Keratinocyte (primary cell): ENCODE data around the gene MYL12A. TPM values are rescaled to one million over a fixed set of nuclear protein-coding genes. Genes with fewer than 3 reads are reported as not detected.
A peak's percentile ranks its signal among the peaks of the same experiment; 100 is the strongest.

ENCODE experiments used
- DNase-seq: peaks from one replicate; pipeline ENCODE4 v3.0.0-alpha.2; 2011; ENCODE audit warnings: low read depth, missing footprints, low spot score
- FAIRE-seq: peaks from 2 replicates; lab custom pipeline; 2011; peaks lifted over from hg19 to GRCh38; lab: Jason Lieb, UNC
- H2AFZ ChIP-seq: 2 replicates; pipeline ENCODE4 v1.6.0; 2012; ENCODE audit warnings: low read length, control low read depth, inconsistent platforms; ENCODE audit not compliant: control insufficient read depth
- H3K27ac ChIP-seq: 2 replicates; pipeline ENCODE4 v1.5.1; 2011; ENCODE audit warnings: low read length; ENCODE audit not compliant: control insufficient read depth, insufficient read depth
- H3K27me3 ChIP-seq: 3 replicates; pipeline ENCODE4 v1.6.0; 2011; ENCODE audit warnings: low read length; ENCODE audit not compliant: control insufficient read depth, insufficient read depth; ENCODE audit errors: extremely low read depth
- H3K36me3 ChIP-seq, 2 experiments: 2 replicates in 1 of 2; 3 replicates in 1 of 2; pipeline ENCODE4 v1.5.1; 2011; ENCODE audit warnings: low read length in 2 of 2, mild to moderate bottlenecking in 1 of 2; ENCODE audit not compliant: control insufficient read depth in 2 of 2, insufficient read depth in 2 of 2; ENCODE audit errors: extremely low read depth in 1 of 2
- H3K4me1 ChIP-seq: 3 replicates; pipeline ENCODE4 v1.5.1; 2011; ENCODE audit warnings: low read length; ENCODE audit not compliant: control insufficient read depth, insufficient read depth; ENCODE audit errors: extremely low read depth
- H3K4me2 ChIP-seq: 3 replicates; pipeline ENCODE4 v1.6.0; 2011; ENCODE audit warnings: low read depth, low read length; ENCODE audit not compliant: control insufficient read depth, insufficient read depth; ENCODE audit errors: extremely low read depth
- H3K4me3 ChIP-seq, 3 experiments: fragments of 200-600 bp in 1 of 3; sonication (generic) in 1 of 3; 2 replicates in 2 of 3; 3 replicates in 1 of 3; pipeline ENCODE4 v1.5.1; 2011 to 2016; ENCODE audit warnings: low read length in 3 of 3, mild to moderate bottlenecking in 3 of 3, control low read depth in 2 of 3, inconsistent platforms in 1 of 3, low read depth in 1 of 3, mixed read lengths in 1 of 3, mixed run types in 1 of 3, moderate library complexity in 1 of 3; ENCODE audit not compliant: control insufficient read depth in 2 of 3, insufficient read depth in 2 of 3; ENCODE audit errors: extremely low read depth in 1 of 3
- H3K79me2 ChIP-seq: 2 replicates; pipeline ENCODE4 v1.6.0; 2012; ENCODE audit warnings: low read length; ENCODE audit not compliant: control insufficient read depth, insufficient read depth
- H3K9ac ChIP-seq: 3 replicates; pipeline ENCODE4 v1.6.0; 2011; ENCODE audit warnings: low read length; ENCODE audit not compliant: control insufficient read depth, insufficient read depth; ENCODE audit errors: extremely low read depth
- H3K9me1 ChIP-seq: 3 replicates; pipeline ENCODE4 v1.6.0; 2011; ENCODE audit warnings: low read length; ENCODE audit not compliant: control insufficient read depth, insufficient read depth; ENCODE audit errors: extremely low read depth
- H3K9me3 ChIP-seq: 2 replicates; pipeline ENCODE4 v1.5.1; 2012; ENCODE audit warnings: low read depth, low read length; ENCODE audit not compliant: control insufficient read depth
- H4K20me1 ChIP-seq: 3 replicates; pipeline ENCODE4 v1.6.0; 2011; ENCODE audit warnings: low read length; ENCODE audit not compliant: control insufficient read depth, insufficient read depth; ENCODE audit errors: extremely low read depth
- EZH2 ChIP-seq: IDR thresholded peaks from one replicate; pipeline ENCODE4 v1.6.1; 2012; ENCODE audit warnings: inconsistent platforms, mild to moderate bottlenecking, low read length, moderate library complexity
- dilution Hi-C: fragments of 300-500 bp; cut with MboI; formaldehyde crosslinking; loops from one replicate; pipeline ENCODE4 v1.7.0; 2020; ENCODE audit warnings: low sequenced_read_pairs; ENCODE audit not compliant: extremely low pct_ligation_motif_present
- polyA plus RNA-seq, 5 experiments: library from polyadenylated mRNA; depleted of rRNA in 3 of 5; stranded (reverse) in 3 of 5; stranded (forward) in 1 of 5; unstranded in 1 of 5; fragments of >200 nt; gene quantifications; 1 replicate in 1 of 5; 2 replicates in 3 of 5; 3 replicates in 1 of 5; pipeline versions ENCODE4 v1.2.1 to v1.2.3, GENCODE V29; 2011 to 2012; ENCODE audit warnings: missing spikeins in 2 of 5, low read depth in 1 of 5, low replicate concordance in 1 of 5
- TF ChIP-seq, protein P1 (sequence below), 3 experiments: IDR thresholded peaks in 1 of 3; conservative IDR thresholded peaks in 1 of 3; optimal IDR thresholded peaks in 1 of 3; 2 replicates in 2 of 3; 3 replicates in 1 of 3; pipeline versions ENCODE3 to v1.5.1; 2011; ENCODE audit warnings: low read length in 3 of 3, mild to moderate bottlenecking in 3 of 3, moderate library complexity in 2 of 3, control low read depth in 1 of 3, inconsistent platforms in 1 of 3; ENCODE audit not compliant: insufficient read depth in 2 of 3; ENCODE audit errors: extremely low read depth in 1 of 3

MYL12A gene
- polyA plus RNA-seq, 1 donor (not counting 4 experiments of a cell fraction or from before 2014, with no cell fraction given): 759 TPM

DNA sequence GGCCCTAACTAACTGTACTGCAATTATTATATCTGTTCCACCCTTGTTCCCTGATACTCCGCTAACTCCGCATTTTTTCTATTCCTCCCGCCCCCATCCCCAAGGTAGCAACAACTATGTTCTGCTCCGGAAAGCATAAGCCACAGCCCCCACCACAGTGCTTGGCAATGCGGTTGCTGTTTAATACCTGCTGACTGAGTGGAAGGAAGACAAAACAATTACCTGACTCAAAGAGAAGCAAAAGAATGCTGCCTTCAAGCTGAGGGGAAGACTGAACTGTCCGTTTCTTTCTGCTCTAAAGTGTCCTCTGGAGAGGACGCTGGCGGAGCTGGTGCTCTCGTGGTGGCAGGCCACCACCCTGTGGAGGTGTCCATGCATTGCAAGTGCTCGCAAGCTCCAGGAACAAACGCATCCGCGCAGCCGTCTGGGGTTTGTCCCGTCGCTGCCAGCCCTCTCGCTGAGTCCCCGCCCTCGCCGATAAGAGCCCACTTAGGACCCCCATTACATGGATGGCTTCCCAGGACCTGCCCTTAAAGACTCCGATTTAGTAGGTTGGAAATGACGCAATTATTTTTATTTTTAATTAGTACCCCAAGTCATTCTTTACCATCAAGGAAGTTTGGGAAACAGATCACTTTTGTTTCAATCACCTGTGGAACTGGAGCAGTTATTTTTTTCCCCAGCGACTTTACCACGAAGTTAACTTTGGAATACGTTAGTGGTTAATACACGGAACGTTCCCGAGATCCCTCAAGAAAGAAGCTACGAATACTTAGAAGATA lies 1.6 kb upstream of the MYL12A start:
- dilution Hi-C loops: no loop called here
- Histone ChIP-seq H3K79me2 (peaks cover 35% of the 10 kb centered on the region), H3K9ac (peak overlapping the region; percentile 98)

DNA sequence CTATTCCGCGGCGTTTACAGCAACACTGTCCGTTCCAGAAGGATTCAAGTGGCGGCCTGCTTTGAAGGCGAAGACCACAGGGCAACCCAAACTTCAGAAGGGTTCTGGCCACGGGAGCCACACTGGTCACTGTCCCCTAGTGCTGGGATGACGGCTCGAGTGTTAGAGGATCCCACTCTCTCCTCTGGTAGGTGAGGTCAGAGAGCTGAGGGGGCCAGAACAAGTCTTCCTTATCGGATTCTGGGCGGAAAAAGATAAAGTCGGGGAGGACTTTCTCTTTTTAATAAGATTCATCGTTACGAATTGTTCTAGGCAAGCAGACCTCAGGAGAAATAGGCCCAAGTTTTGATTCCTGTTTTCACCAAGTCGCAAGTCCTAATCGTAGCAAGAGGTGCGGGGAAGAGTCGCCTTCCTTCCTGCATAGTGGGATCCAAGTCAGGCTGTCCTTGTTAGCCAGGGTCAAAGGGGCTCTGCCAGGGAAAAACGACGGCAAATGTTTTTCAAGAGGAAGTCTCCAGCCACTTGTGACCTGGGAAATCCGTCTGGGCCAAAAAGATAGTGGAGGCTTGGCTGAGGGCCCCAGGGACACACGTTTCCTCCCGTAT lies 864 bp upstream of the MYL12A start:
- no peak for FAIRE-seq
- H3K79me2 ChIP-seq: peaks cover 42% of the 10 kb centered on the region
- dilution Hi-C loops: no loop called here

More for the DNA sequence above, 1.6 kb upstream of the MYL12A start:
- no peaks in the 10 kb centered on the region for H3K27me3 ChIP-seq
- peak; percentile 65 for FAIRE-seq
- H3K4me2 ChIP-seq: peak overlapping the region; percentile 91
- H3K9me3 ChIP-seq: no peaks in the 10 kb centered on the region
- peaks cover 1 to 12% of the 10 kb centered on the region in 2 experiments for H3K36me3 ChIP-seq
- TF ChIP-seq, protein P1, sequence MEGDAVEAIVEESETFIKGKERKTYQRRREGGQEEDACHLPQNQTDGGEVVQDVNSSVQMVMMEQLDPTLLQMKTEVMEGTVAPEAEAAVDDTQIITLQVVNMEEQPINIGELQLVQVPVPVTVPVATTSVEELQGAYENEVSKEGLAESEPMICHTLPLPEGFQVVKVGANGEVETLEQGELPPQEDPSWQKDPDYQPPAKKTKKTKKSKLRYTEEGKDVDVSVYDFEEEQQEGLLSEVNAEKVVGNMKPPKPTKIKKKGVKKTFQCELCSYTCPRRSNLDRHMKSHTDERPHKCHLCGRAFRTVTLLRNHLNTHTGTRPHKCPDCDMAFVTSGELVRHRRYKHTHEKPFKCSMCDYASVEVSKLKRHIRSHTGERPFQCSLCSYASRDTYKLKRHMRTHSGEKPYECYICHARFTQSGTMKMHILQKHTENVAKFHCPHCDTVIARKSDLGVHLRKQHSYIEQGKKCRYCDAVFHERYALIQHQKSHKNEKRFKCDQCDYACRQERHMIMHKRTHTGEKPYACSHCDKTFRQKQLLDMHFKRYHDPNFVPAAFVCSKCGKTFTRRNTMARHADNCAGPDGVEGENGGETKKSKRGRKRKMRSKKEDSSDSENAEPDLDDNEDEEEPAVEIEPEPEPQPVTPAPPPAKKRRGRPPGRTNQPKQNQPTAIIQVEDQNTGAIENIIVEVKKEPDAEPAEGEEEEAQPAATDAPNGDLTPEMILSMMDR (optimal IDR thresholded peaks at IDR 0.05 in 1 of 3, IDR thresholded peaks at IDR 0.05 in 1 of 3, conservative IDR thresholded peaks at IDR 0.05 in 1 of 3; ENCODE audit: extremely low read depth in 1 of 3, insufficient read depth in 2 of 3, low read length in 3 of 3): peak; percentile 96 to 98 (median 96)
- TF ChIP-seq EZH2: no peak
- H3K27ac ChIP-seq: peak overlapping the region; percentile 99
- peak overlapping the region; percentile 94 to 97 (median 96) for H3K4me3 ChIP-seq
- peaks cover 31% of the 10 kb centered on the region for H3K4me1 ChIP-seq
- no peak for DNase-seq
- peak overlapping the region; percentile 78 for H2AFZ ChIP-seq
- no peaks in the 10 kb centered on the region for H3K9me1 ChIP-seq
- peaks cover 3% of the 10 kb centered on the region for H4K20me1 ChIP-seq

More for the DNA sequence above, 864 bp upstream of the MYL12A start:
- H3K9me1 ChIP-seq: peaks cover 3% of the 10 kb centered on the region
- peak overlapping the region; percentile 91 for H3K4me2 ChIP-seq
- no peaks in the 10 kb centered on the region for H3K9me3 ChIP-seq
- TF ChIP-seq, protein P1 (optimal IDR thresholded peaks at IDR 0.05 in 1 of 3, IDR thresholded peaks at IDR 0.05 in 1 of 3, conservative IDR thresholded peaks at IDR 0.05 in 1 of 3; ENCODE audit: extremely low read depth in 1 of 3, insufficient read depth in 2 of 3, low read length in 3 of 3): no peak
- no peak for TF ChIP-seq EZH2
- peaks cover 36% of the 10 kb centered on the region for H3K4me1 ChIP-seq
- H4K20me1 ChIP-seq: peaks cover 8% of the 10 kb centered on the region
- H2AFZ ChIP-seq: peak overlapping the region; percentile 78
- H3K36me3 ChIP-seq: peaks cover 1 to 12% of the 10 kb centered on the region in 2 experiments
- H3K9ac ChIP-seq: peak overlapping the region; percentile 98
- H3K27me3 ChIP-seq: no peaks in the 10 kb centered on the region
- H3K27ac ChIP-seq: peak overlapping the region; percentile 99
- peak overlapping the region; percentile 94 to 97 (median 96) for H3K4me3 ChIP-seq
- no peak for DNase-seq
